Smooth muscle cell of the umbilical artery (primary cell): ENCODE measurements around the gene OOSP4B. TPM values are rescaled to one million over a fixed set of nuclear protein-coding genes. Genes with fewer than 3 reads are reported as not detected.

Experiments used
- total RNA-seq: library from RNA; depleted of rRNA; stranded (reverse); fragments of >200 nt; gene quantifications from 2 replicates; pipeline ENCODE4 v1.2.3, GENCODE V29; 2014

Gene OOSP4B
- total RNA-seq: not detected in 2 replicates

GRCh38 chr11:60016881-60017280, at the start of gene OOSP4B:
Gene OOSP4B, plus strand, starts transcription at chr11:60017181.

GRCh38 chr11:60040109-60040508, 23.1 kb downstream of the OOSP4B start, which contains the start of gene OOSP2:
Gene OOSP2, plus strand, starts transcription at chr11:60040409. Its CDS starts 51 bp downstream, at chr11:60040460.

GRCh38 chr11:60056349-60056969, 39.5 kb downstream of the OOSP4B start, which contains the start of gene MS4A3:
Gene MS4A3, plus strand, starts transcription at chr11:60056665. Its CDS starts 4,496 bp downstream, at chr11:60061161.

Other genes with a start within 250 kb of the OOSP4B start
- 24.2 and 27.3 TPM in 2 replicates for gene MRPL16, start 206.4 kb upstream of the OOSP4B start, total RNA-seq
- not detected in 2 replicates for gene CBLIF, start 171.7 kb upstream of the OOSP4B start, total RNA-seq
- gene TCN1, start 150.7 kb upstream of the OOSP4B start, total RNA-seq: not detected in 2 replicates
- gene OOSP3, start 138.4 kb upstream of the OOSP4B start, total RNA-seq: not detected in 2 replicates
- gene OOSP1, start 78.7 kb upstream of the OOSP4B start, total RNA-seq: not detected in 2 replicates
- not detected in 2 replicates for gene OOSP4A, start 53.1 kb upstream of the OOSP4B start, total RNA-seq
- not detected in 2 replicates for gene OOSP2, start 23.2 kb downstream of the OOSP4B start, total RNA-seq
- not detected in 2 replicates for gene MS4A3, start 39.5 kb downstream of the OOSP4B start, total RNA-seq
- gene MS4A2, start 71.5 kb downstream of the OOSP4B start, total RNA-seq: not detected in 2 replicates
- not detected in 2 replicates for gene MS4A6A, start 165.9 kb downstream of the OOSP4B start, total RNA-seq
- gene MS4A4E, start 226.0 kb downstream of the OOSP4B start, total RNA-seq: not detected in 2 replicates